TTC549 (cell line): ENCODE data around the gene MYL11.

Source experiments
- FAIRE-seq: peaks from 2 replicates; lab custom pipeline; 2012; peaks lifted over from hg19 to GRCh38; lab: Jason Lieb, UNC

MYL11 gene

DNA sequence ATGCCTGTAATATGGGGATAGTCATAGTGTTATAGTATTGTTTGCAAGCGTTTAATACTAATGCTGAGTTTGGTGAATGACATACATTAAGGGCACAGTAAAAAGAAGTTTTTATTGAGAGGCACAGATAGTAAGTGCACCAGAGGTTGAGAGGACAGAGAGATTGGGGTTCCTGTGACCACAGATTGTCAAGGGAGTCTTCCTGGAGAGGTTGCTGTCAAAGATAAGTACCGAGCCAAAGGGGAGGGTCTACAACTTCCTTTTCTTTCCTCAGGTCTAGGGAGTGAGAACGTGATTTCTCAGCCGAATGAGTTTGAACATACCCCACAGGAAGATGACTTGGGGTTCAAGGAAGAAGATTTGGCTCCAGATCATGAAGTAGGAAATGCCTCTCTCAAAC, 22.5 kb downstream of the MYL11 start:
- no peak for FAIRE-seq

DNA sequence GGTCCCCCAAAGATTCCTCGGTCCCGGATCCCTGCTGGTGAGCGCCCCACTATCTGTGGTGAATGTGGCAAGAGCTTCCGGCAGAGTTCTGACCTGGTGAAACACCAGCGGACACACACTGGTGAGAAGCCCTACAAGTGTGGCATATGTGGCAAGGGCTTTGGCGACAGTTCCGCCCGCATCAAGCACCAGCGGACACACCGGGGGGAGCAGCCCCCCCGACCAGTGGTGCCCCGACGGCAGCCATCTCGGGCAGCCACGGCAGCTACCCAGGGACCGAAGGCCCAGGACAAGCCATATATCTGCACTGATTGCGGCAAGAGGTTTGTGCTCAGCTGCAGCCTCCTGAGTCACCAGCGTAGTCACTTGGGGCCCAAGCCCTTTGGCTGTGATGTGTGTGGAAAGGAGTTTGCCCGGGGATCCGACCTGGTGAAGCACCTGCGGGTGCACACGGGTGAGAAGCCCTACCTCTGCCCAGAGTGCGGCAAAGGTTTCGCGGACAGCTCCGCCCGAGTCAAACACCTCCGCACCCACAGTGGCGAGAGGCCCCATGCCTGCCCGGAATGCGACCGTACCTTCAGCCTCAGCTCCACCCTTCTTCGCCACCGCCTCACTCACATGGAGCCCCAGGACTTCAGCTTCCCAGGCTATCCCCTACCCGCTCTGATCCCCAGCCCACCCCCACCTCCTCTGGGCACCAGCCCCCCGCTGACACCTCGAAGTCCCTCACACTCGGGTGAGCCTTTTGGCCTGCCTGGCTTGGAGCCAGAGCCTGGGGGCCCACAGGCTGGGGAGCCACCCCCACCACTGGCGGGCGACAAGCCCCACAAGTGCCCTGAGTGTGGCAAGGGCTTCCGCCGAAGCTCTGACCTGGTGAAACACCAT, 23.4 kb downstream of the MYL11 start:
- FAIRE-seq, result no peak

DNA sequence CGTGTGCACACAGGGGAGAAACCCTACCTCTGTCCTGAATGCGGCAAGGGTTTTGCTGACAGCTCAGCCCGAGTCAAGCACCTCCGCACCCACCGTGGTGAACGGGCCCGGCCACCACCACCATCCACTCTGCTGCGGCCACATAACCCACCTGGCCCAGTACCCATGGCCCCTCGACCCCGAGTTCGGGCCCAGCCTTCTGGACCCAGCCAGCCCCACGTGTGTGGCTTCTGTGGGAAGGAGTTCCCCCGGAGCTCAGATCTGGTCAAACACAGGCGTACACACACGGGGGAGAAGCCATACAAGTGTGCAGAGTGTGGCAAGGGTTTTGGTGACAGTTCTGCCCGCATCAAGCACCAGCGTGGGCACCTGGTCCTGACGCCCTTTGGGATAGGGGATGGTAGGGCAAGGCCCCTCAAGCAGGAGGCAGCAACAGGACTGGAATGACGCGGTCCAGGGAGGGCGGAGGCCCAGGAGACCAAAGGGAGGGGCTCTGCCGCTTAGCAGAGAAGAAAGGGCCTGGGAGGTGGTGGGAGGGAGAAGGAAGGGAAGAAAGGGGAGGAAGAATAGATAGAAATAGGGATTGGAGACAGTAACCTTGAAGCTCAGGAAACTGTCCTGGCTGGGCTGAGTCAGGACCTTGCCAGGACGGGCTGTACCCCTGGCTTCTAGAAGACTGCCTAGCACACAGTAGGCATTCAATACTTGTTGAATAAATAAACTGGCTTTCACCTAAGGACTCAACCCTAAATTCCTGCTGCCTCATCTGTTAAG, 24.2 kb downstream of the MYL11 start:
- no peak for FAIRE-seq

DNA sequence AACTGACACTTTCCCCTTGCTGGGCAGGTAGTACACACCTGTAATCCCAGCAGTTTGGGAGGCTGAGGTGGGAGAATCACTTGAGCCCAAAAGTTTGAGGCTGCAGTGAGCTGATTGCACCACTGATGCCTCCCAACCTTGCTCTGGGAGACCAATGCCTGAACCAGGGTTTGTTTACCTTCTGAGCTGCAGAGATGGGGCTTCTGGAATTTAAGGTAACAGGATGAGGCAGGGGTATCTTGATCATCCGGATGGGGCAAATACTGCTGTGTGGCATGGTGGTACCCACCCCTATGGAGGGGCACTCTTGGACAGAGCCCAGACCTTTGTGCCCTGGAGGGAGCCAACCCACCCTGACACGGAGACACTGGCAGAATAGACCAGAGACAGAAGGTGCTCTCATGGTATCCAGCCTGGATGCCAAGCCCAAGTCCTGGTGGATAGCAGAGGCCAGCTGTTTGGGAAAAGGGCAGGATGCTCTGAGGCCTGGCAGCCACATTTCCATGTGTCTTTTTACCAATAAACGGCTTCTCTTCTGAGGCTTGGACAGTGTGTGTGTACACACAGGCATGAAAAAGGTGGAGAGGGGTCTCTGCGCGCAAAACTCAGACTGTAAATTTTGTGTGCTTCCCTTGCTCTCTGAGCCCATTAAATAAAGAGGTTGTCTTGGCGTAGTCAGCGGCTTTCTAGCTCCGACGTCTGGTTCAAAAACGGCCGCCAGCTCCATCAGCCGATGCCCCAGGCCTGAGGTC, 25.0 kb downstream of the MYL11 start:
- no peak for FAIRE-seq

DNA sequence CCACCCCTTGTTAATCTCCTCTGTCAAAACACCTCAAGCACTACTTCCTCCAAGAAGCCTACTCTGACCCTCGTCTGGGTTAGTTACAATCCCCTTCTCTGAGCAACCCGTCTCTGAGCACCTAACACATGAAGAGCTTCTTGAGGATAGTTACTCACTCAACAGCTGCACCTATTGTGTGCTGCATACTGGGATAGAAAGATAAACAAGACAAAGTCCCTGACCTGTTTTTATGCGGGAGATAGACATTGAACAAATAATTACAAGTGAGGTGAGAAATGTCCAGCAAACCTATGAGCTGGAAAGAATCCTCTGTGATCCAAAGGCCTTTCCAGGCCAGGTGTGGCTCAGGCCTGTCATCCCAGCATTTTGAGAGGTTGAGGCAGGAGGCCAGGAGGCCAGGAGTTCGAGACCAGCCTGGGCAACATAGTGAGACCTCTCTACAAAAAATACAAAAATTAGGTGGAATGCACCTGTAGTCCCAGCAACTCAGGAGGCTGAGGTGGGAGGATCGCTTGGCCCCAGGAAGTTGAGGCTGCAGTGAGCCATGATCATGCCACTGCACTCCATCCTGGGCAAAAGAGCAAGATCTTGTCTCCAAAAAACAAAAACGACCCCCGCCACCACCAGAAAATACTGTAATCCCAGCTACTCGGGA, 27.3 kb downstream of the MYL11 start:
- FAIRE-seq, result no peak

DNA sequence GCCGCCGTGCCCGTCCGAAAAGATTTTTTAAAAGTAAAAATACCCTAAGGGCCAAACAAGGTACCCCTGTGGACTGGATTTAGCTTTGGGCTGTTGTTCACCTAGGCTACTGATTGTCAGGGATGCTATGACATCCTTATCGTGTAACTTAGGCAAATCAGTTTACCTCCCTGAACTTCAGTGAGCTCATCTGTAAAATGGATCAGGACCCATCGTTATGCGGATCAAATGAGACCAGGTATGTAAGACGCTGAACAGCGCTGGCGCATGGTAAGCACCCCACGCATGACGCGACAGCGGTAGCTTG, 32.1 kb downstream of the MYL11 start:
- FAIRE-seq, result no peak

DNA sequence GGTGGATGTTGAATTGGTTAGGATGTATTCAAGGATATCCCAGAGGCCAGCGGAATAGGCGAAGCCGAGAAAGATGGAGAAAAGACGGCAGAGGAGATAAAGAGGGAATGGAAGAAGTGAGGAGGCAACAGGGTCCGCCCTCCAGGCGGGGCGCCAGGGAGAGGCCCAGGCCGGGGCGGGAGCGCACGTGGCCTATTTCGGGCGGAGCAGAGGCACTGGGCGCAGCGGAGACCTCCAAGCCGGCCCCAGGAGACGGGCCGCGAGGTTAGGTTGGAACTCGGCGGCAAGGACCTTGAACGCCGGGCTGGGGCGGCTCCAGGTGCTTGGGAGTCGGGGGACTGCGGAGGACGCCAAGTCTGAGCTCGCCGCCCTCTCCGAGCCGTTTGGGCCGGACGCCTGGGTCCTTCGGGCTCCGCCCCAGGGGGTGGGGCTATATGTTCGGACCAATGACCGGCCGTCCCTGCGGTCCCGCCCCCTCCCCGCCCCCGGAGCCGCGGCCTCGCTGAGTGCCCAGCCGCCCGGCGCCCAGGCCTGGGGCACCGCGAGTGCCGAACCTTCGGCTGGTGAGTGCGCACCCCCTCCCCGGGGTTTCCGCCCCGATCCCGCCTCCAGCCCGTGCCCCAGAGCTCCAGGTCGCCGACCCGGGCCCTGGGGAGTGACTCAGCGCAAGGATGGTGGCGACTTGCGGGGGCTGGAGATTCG, 32.7 kb downstream of the MYL11 start, which contains the start of gene ZNF771:
ZNF771 (plus strand) TSS at position 505 of the 702 bp plus-strand sequence. CDS start 448 bp downstream, outside the sequence.
- FAIRE-seq, result no peak

DNA sequence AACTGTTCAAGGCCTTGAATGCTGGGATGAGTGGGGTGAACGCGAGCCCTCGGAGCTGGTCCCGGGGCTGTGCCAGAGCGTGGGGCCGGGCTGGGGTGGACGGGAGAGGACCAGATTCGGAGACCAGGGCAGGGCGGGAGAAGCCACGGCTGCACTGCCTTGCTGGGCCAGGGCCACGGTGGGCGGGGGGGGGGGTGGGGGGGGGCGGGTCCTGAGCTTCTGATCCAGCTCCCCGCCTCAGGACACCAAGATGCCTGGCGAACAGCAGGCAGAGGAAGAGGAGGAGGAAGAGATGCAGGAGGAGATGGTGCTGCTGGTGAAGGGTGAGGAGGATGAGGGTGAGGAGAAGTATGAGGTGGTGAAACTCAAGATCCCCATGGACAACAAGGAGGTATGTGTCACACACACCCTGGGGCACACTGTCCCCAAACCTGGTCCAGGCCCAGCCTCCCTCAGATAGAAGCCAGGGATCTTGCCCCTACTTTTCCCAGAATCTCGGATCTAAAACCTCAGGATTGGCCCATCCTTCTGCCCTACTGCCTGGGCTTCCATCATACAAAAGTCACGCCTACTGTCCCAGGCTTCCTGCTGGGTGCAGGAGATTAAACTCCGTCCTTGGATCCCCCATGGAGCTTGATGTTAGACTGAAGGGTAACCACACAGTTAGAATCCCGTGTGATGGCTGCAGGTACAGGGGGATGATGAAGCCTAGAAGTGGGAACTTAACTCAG, 33.4 kb downstream of the MYL11 start:
- no peak for FAIRE-seq

DNA sequence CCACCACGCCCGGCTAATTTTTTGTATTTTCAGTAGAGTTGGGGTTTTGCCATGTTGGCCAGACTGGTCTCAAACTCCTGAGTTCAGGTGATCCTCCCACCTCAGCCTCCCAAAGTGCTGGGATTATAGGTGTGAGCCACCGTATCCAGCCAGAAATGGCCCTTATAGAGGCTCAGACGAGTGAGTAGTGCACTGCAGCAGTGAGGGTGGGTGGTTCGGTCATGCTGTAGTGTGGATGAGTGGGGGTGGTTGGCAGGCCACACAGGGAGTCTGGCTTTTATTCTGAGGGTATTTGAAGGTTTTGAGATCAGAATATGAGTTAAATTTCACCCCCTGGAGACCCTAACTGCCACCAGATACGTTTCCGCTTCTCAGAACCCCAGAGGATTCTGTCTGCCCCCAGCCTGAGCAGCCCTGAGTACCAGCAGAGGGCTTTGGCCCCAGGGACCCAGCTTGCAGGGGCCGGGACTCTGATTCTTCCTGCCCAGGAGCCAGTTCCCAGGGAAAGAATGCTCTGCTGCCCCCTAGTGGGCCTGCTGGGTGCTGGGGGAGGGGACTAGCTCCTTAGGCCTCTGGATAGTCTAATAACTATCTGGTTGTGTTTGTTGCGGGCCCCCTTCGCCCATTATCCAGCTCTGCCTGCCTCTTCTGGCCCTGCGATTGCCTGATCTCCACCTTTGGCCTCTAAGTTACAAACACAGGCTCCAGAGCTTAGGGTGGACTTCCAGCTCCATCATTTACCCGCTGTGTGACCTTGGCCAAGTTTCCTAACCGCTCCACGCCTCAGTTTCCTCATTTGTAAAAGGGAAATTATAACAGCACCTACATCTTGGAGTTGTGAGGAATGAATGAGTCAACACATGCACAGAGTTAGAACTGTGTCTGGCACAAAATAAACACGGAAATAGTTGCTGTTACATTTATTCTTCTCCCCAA, 34.8 kb downstream of the MYL11 start:
- FAIRE-seq, result no peak

DNA sequence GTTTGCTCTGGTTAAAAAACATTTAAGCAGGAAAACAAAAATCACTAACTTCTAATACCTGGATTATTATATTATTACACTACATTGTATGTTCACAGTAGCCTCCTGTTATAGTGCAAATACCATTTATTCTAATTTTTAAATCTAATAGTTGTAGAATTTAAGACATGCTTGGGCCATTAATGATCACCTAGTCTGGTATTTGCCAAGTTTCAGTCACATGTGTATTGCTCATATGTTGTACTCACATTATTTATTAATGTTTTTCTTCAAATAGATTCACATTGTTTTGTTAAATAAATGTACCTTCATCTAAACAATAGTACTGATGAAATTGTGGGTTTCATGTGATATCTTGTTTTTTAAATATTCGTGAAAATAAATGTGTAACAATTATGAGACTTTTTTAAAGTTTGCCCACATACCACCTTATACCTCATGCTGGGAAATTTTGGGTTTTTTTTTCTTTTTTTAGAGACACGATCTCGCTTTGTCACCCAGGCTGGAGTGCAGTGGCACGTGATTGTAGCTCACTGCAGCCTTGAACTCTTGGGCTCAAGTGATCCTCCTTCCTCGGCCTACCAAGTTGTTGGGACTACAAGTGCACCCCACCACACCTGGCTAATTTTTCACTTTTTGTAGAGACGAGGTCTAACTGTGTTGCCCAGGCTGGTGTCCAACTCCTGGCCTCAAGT, 38.7 kb downstream of the MYL11 start:
- FAIRE-seq, result no peak

DNA sequence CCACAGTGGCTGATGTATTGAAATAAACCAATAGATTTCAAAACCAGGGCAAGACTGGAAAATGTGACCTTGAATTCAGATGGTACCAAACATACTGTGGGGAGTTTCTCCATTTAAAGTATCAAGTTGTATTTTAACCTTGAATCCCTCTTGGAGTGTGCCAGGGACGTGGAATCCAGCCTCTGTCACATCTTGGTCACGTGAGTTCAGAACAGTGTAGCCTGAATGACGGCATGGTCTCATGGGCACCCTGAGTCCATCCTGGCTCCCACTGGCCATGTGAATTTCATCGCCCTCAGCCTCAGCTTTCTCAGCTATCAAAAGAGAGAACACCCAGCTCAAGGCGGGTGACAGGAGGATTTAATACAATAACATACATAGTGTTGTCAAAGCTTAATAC, 39.6 kb downstream of the MYL11 start:
- FAIRE-seq, result no peak

DNA sequence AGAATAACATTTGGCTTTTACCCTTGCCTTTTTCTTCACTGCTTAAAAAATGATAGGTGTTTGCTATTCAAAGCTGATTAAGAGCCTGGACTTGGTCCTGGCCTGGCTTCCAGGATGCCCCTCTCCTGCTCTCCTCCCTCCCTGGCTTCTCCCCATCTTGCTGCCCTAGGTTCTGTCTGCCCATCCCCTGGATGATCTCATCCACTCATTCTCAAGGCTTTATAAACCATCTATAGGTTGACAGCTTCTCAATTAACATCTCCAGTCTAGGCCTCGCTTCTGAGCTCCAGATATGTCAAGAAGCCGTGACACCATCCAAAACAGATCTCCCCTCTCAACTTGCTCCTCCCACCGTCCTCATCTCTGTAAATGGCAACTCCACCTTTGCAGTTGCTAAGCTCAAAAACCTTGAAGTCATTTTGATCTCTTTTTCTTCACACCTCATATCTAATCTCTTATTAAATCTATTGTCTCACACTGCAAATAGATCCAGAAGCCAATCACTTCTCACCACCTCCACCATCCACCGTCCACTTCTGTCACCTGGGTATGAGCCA, 41.5 kb downstream of the MYL11 start:
- no peak for FAIRE-seq

DNA sequence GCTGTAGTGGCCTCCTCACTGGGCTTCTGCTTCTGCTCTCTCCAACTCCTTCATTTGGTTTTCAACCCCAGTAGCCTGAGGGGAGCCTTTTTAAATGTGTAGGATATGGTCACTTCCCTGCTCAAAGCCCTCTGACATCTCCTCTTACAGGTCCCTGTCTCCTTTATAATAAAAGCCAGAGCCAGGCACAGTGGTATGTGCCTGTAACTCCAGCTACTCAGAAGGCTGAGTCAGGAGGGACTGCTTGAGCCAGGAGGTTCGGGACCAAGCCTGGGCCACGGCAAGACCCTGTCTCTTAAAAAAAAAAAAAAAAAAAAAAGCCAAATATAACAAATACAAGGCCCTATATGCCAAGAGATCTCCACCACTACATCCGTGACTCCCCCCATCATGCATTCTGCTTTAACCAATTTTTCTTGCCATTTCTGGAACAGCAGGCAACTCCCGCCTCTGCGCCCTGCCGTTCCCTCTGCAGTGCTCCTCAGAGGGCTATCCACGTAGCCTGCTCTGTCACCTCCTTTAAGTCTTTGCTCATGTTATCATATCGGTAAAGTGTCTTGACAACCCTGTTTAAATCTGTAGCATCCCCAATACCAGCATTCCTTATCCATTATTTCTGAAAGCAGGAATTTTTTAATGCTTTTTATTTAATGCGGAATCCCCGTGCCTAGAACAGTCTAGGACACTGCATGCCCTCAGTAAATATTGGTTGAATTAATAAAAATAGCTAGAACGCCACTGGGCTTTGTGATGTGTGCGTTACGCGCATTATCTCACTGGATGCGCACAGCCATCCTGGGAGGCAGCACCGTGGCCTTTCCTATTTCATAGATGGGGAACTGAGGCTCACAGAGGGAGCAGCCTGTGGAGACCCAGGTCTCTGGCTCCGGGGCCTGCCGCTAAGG, 42.3 kb downstream of the MYL11 start:
- FAIRE-seq, result no peak

DNA sequence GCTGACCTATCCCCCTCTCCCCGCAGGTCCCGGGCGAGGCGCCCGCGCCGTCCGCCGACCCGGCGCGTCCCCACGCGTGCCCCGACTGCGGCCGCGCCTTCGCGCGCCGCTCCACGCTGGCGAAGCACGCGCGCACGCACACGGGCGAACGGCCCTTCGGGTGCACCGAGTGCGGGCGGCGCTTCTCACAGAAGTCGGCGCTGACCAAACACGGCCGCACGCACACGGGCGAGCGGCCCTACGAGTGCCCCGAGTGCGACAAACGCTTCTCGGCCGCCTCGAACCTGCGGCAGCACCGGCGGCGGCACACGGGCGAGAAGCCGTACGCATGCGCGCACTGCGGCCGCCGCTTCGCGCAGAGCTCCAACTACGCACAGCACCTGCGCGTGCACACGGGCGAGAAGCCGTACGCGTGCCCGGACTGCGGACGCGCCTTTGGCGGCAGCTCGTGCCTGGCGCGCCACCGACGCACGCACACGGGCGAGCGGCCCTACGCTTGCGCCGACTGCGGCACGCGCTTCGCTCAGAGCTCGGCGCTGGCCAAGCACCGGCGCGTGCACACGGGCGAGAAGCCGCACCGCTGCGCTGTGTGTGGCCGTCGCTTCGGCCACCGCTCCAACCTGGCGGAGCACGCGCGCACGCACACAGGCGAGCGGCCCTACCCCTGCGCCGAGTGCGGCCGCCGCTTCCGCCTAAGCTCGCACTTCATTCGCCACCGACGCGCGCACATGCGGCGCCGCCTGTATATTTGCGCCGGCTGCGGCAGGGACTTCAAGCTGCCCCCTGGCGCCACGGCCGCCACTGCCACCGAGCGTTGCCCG, 43.1 kb downstream of the MYL11 start:
- FAIRE-seq, result no peak

DNA sequence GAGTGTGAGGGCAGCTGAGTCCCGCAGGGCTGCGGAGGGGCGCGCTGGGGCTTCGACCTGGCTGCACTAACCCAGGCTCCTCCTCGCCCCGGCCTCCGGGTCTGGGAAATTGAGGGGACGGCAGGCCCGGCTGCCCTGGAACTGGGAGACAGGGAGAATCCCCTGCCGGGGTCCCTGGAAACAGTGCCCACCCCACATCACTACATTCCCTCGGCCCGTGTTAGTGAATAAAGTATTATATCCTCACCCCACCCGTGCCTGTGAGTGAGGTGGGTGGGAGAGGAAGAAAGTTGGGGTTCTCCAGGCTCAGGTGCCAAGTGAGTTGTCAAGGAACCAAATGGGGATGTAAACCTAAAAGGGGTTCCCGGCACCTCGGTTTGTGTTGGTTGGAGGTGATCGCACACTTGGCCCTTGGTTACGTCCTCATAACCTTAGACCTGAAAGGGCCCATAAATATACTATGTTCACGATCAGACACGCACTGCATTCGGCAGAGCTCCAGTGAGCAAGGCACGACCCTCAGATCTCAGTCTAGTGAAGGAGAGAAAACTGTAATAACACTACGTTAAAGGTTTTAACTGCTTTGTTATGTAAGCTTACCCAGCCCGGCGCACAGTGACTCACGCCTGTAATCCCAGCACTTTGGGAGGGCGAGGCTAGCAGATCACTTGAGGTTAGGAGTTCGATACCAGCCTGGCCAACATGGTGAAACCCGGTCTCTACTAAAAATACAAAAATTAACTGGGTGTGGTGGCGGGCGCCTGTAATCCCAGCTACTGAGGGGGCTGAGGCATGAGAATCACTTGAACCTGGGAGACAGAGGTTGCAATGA, 44.0 kb downstream of the MYL11 start:
- no peak for FAIRE-seq

DNA sequence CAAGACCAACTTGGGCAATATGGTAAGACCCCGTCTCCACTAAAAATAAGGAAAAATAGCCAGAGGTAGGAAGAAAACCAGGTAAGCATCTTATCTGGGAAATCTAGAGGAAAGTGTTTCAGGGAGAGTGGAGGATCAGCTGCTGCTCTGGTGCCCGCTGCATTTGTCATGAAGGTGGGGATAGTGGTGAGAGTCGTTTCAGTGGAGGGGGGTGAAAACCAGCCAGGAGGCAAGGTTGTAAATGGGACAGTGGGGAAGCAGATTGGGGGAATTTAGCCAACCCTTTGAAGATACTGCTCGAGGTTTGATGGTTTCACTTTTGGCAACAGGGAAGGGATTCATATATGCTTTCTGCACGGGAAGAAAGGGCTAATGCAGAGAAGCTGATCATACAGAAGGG, 46.4 kb downstream of the MYL11 start:
- FAIRE-seq, result no peak
